Mucosa of stomach (tissue), 1 donor: ENCODE measurements around the gene GINS2.

ENCODE experiments used
- H3K27me3 ChIP-seq: one replicate; pipeline ENCODE4 v1.7.0; 2013; ENCODE audit warnings: mild to moderate bottlenecking, low read length; ENCODE audit not compliant: control insufficient read depth, insufficient read depth
- H3K36me3 ChIP-seq: one replicate; pipeline ENCODE4 v1.7.0; 2013; ENCODE audit warnings: low read length; ENCODE audit not compliant: control insufficient read depth, insufficient read depth
- H3K4me1 ChIP-seq: one replicate; pipeline ENCODE4 v1.7.0; 2013; ENCODE audit warnings: mild to moderate bottlenecking, low read length; ENCODE audit not compliant: control insufficient read depth, insufficient read depth
- H3K4me3 ChIP-seq: one replicate; pipeline ENCODE4 v1.7.0; 2013; ENCODE audit warnings: low read length
- H3K9ac ChIP-seq: one replicate; pipeline ENCODE4 v1.7.0; 2013; ENCODE audit warnings: mild to moderate bottlenecking, low read length, moderate library complexity
- H3K9me3 ChIP-seq: one replicate; pipeline ENCODE4 v1.7.0; 2013; ENCODE audit warnings: mild to moderate bottlenecking, low read length, moderate library complexity; ENCODE audit not compliant: control insufficient read depth
- donor health status: Pancreatic carcinoma.

GINS2 gene

DNA sequence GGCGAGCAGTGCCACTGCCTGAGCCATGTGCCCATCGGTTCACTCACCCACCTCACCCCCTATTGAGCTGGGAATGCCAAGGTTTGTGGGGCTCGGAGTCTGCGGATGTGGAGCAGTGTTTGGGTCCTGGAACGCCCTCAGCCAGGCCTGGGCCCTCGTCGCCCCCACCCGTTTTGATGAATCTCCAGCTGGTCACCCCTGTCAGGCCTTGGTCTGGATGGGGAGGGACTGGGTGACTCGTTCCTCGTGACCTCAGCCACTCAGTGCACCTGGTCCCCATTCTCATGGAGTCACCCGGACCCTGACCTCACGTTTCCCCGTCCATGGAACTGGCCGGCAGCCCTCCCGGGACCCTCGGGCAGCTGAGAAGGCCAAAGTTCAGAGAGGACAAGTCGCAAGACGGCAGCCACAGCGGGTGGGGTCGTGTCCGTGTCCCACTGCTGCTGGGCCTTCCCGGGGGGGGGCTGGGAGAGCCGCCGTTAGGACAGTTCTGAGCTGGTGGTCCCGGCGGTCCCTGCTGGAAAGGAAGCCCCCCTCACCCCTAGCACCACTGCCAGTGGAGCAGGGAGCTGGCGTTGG, 52.4 kb downstream of the GINS2 start:
- Histone ChIP-seq H3K27me3 (no peaks in the 10 kb centered on the region), H3K9ac (no peak overlapping the region), H3K9me3 (no peaks in the 10 kb centered on the region), H3K4me3 (no peak overlapping the region), H3K4me1 (peaks cover 43% of the 10 kb centered on the region), H3K36me3 (no peaks in the 10 kb centered on the region)

DNA sequence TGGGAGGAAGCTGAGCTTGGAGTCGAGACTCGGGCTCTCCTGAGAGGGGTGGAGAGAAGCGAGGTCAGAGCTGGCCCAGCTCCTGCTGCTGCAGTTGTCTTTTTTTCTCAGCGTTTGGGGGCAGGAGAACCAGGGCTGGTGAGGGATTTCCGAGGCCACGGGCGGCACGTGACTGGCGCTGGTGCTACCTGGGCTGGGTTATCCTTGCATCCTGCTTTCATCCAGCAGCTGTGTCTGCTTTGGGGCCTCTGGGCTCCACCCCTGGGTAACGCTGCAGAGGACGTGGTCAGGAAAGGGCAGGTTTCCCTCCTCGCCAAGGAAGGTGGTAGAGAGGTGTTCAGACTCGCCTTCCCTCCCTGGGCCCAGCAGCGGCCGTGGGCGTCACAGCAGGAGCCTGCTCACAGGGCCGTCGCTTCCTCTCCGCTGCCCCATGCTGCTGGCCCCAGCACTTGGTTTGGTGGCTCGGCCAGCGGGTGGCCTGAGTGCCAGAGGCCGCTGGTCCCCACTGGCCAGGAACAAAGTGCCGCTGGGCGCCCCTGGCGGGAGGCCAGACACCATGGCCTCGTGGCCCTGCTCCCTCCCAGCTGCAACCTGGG, 53.1 kb downstream of the GINS2 start:
- Histone ChIP-seq H3K4me3 (no peak overlapping the region), H3K36me3 (no peaks in the 10 kb centered on the region), H3K9ac (no peak overlapping the region), H3K4me1 (peaks cover 36% of the 10 kb centered on the region), H3K27me3 (no peaks in the 10 kb centered on the region), H3K9me3 (no peaks in the 10 kb centered on the region)

DNA sequence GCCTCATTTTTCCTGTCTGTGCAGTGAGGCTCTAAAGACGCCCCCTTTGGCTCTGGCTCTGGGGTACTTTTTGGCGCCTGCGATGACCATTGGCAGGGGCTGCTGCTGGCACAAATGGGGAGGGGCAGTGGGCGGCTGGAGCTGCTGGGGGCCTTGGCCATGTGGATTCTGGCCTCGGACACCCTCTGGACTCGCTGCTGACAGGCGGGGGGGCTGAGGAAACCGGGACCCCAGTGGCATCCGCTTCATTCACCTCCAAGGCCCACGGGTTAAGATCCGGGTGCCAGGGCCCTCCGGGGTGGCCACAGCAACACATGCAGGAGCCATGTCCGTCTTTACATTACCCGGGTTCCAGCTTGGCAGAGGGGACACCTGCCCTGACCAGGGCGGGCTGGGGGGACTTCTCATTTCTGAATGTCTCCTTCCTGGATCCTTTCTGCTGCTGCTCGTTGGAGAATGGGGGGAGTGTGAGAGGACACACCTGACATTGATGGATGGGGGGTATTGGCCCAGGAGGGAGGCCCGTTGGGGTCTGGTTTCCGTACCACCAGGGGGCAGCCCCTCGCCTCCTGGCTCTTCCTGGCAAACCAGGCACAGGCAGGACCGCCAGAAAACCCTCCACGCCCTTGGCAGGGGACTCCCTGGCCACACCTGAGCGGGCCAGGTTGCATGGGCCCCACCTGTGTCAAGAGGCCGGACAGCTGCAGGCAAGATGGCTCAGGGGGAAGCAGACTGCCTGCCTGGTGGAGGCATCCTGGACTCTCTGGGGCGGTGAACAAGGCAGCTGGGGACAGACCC, 53.8 kb downstream of the GINS2 start:
- Histone ChIP-seq H3K9ac (no peak overlapping the region), H3K27me3 (no peaks in the 10 kb centered on the region), H3K4me1 (peaks cover 33% of the 10 kb centered on the region), H3K36me3 (no peaks in the 10 kb centered on the region), H3K9me3 (no peaks in the 10 kb centered on the region), H3K4me3 (no peak overlapping the region)

- Histone ChIP-seq H3K4me1 (peaks cover 23% of the 10 kb centered on the region), H3K4me3 (no peak overlapping the region), H3K27me3 (no peaks in the 10 kb centered on the region), H3K36me3 (no peaks in the 10 kb centered on the region), H3K9ac (no peak overlapping the region), H3K9me3 (no peaks in the 10 kb centered on the region)
Observed at GRCh38 chr16:85633888-85634287, 54.9 kb downstream of the GINS2 start.

- Histone ChIP-seq H3K4me1 (peaks cover 20% of the 10 kb centered on the region), H3K27me3 (no peaks in the 10 kb centered on the region)
Observed at GRCh38 chr16:85633438-85633743, 55.4 kb downstream of the GINS2 start.

DNA sequence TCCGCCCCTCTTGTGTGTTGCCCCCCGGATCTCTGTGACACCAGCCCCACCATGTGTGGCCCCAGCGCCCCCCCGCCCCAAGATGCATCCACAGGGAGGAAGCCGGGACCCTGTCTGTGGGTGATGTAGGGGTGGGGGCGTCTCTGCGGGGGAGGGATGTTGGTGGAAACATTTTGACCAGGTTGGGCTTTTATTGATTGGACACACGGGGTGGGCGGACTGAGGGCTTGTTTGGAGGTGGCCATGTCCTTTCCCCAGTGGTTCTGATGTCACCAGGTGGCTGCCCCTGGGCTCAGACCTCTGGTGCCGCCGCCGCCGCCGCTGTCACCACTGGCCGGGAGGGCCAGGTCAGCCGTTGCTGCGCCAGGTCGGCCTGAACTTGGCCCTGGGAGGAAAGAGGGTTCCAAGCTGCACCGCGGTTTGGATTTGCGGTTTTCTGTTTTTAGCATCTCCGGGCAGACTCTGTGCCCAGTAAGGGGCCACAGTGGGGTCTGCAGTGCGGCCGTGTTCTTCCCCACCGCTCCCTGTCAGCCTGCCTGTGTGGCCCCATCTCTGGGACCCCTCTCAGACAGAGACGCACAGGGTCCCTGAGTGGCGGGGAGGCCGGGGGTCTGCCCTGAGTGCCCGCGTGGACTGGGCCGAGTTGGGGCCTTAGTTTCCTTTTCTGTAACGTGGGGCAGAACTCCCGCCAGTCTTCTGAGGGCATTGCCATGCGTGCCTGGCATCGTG, 55.9 kb downstream of the GINS2 start:
- H3K36me3 ChIP-seq: no peaks in the 10 kb centered on the region
- H3K4me3 ChIP-seq: no peak overlapping the region
- H3K9me3 ChIP-seq: no peaks in the 10 kb centered on the region
- peaks cover 24% of the 10 kb centered on the region for H3K4me1 ChIP-seq
- no peak overlapping the region for H3K9ac ChIP-seq
- H3K27me3 ChIP-seq: no peaks in the 10 kb centered on the region

More at GRCh38 chr16:85633438-85633743, 55.4 kb downstream of the GINS2 start:
- Histone ChIP-seq H3K9ac (no peak overlapping the region), H3K4me3 (no peak overlapping the region), H3K36me3 (no peaks in the 10 kb centered on the region), H3K9me3 (no peaks in the 10 kb centered on the region)

DNA sequence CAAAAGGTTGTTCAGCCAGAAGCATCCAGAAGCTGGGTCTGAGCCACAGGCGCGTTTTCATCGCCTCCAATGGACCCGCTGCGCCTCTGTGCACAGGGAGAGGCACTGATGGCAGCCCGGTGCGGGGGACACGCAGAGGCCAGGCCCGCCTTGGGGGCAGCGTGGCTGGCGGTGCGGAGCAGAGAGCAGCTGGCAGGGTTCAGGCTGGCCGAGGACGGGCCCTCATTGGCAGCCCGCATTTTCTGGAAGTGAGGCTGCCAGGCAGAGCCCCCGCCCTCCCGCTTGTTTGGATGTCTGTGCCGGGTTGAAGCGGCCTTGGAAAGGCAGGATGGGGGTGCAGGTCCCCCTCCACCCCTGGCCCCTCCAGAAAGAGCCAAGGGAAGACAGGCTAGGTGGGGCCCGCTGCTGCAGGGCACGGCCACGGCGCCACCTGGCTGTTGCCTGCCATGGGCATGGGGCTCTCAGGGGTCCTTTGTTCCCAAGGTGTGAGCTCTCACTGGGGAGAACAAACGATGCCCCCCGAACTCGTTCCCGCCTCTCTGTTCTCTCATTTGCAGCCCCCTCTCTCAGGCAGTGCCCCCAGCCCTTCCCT, 56.9 kb downstream of the GINS2 start:
- Histone ChIP-seq H3K27me3 (no peaks in the 10 kb centered on the region), H3K9ac (no peak overlapping the region), H3K4me1 (peaks cover 27% of the 10 kb centered on the region), H3K36me3 (no peaks in the 10 kb centered on the region), H3K9me3 (no peaks in the 10 kb centered on the region), H3K4me3 (no peak overlapping the region)

- Histone ChIP-seq H3K4me1 (peaks cover 33% of the 10 kb centered on the region), H3K9me3 (no peaks in the 10 kb centered on the region), H3K4me3 (no peak overlapping the region), H3K9ac (no peak overlapping the region), H3K27me3 (no peaks in the 10 kb centered on the region), H3K36me3 (no peaks in the 10 kb centered on the region)
Observed at GRCh38 chr16:85631230-85631629, 57.5 kb downstream of the GINS2 start.

DNA sequence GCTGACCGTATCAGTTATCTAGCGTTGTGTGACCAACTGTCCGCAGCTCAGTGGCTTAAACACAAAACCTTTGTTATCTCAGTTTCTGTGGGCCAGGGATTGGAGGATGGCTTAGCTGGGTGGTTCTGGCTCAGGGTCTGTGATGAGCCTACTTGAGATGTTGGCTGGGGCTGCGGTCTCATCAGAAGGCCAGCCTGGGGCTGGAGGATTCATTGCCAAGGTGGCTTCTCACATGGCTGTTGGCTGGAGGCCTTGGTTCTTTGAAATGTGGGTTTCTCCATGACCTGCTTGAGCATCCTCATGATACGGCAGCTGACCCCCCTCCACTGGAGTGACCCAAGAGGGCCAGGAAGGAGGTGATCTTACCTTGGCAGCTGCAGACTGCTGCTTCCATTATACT, 58.9 kb downstream of the GINS2 start:
- no peaks in the 10 kb centered on the region for H3K36me3 ChIP-seq
- H3K4me3 ChIP-seq: no peak overlapping the region
- H3K9me3 ChIP-seq: no peaks in the 10 kb centered on the region
- H3K9ac ChIP-seq: no peak overlapping the region
- H3K4me1 ChIP-seq: peaks cover 35% of the 10 kb centered on the region
- no peaks in the 10 kb centered on the region for H3K27me3 ChIP-seq

DNA sequence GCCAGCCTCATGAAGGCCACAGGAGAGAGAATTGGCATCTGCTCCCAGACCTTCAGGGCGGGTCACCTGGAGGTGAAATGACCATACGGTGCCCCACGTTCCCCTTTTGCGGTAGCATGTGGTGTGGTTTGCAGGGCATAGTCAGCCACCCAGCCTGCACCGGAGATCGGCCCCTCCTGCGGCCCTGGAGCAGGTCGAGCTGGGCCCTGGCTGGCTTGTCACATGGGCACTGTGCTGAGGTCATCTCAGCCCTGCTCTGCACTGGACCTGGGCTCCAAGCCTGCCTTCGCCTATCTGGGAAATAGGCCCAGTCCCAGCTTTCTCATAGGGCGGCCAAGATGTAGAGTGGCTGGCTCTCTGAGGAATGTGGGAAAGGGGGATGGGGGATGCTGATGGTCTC, 59.4 kb downstream of the GINS2 start:
- Histone ChIP-seq H3K36me3 (no peaks in the 10 kb centered on the region), H3K9ac (no peak overlapping the region), H3K4me3 (no peak overlapping the region), H3K27me3 (no peaks in the 10 kb centered on the region), H3K4me1 (peaks cover 35% of the 10 kb centered on the region), H3K9me3 (no peaks in the 10 kb centered on the region)

- Histone ChIP-seq H3K9me3 (no peaks in the 10 kb centered on the region), H3K36me3 (no peaks in the 10 kb centered on the region), H3K27me3 (no peaks in the 10 kb centered on the region), H3K4me3 (no peak overlapping the region), H3K9ac (no peak overlapping the region), H3K4me1 (peaks cover 39% of the 10 kb centered on the region)
Observed at GRCh38 chr16:85628645-85629044, 60.1 kb downstream of the GINS2 start.

DNA sequence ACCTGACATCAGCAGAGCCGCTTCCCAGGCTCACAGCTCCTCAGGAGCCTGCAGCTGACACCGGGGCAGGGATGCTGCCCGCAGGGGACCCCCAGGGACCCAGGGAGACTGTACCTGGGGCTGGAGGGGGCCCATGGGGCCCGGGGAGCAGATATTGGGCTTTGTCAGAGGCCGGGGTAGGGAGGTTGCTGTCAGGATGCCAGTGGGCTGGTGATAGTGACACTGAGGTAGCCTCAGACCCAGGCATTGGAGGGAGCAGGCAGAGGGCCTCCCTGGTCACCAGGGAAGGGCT, 60.5 kb downstream of the GINS2 start:
- peaks cover 41% of the 10 kb centered on the region for H3K4me1 ChIP-seq

More for the DNA sequence above, 60.5 kb downstream of the GINS2 start:
- Histone ChIP-seq H3K9me3 (no peaks in the 10 kb centered on the region), H3K36me3 (no peaks in the 10 kb centered on the region), H3K27me3 (no peaks in the 10 kb centered on the region), H3K4me3 (no peak overlapping the region), H3K9ac (no peak overlapping the region)
